Measurements from ENCODE around the gene LRCH1.

The LRCH1 gene

GRCh38 chr13:46632176-46632575 lies 79.2 kb downstream of the LRCH1 start:
- H3K4me1 Mint-ChIP-seq: peaks cover 60% of the 10 kb centered on the region
- ATAC-seq (replicated peaks; ENCODE audit: extremely low read depth, poor library complexity, severe bottlenecking): no peak
- no peaks in the 10 kb centered on the region for H3K36me3 Mint-ChIP-seq (ENCODE audit: insufficient read depth)
- no peak for DNase-seq (ENCODE audit: low spot score in 2 of 2)
- no peak overlapping the region for H3K27ac Mint-ChIP-seq (ENCODE audit: low read depth)
- no peaks in the 10 kb centered on the region for H3K9me3 Mint-ChIP-seq
- H3K4me3 Mint-ChIP-seq: no peak overlapping the region
- no peaks in the 10 kb centered on the region for H3K27me3 Mint-ChIP-seq

GRCh38 chr13:46633416-46633815 lies 80.4 kb downstream of the LRCH1 start:
- peaks cover 55% of the 10 kb centered on the region for H3K4me1 Mint-ChIP-seq
- H3K27ac Mint-ChIP-seq (ENCODE audit: low read depth): no peak overlapping the region
- no peaks in the 10 kb centered on the region for H3K36me3 Mint-ChIP-seq (ENCODE audit: insufficient read depth)
- no peaks in the 10 kb centered on the region for H3K27me3 Mint-ChIP-seq
- no peak for ATAC-seq (replicated peaks; ENCODE audit: extremely low read depth, poor library complexity, severe bottlenecking)
- H3K9me3 Mint-ChIP-seq: no peaks in the 10 kb centered on the region
- no peak for DNase-seq (ENCODE audit: low spot score in 2 of 2)
- H3K4me3 Mint-ChIP-seq: no peak overlapping the region

GRCh38 chr13:46636451-46636850 lies 83.5 kb downstream of the LRCH1 start:
- Mint-ChIP-seq H3K27ac (ENCODE audit: low read depth) (no peak overlapping the region), H3K36me3 (ENCODE audit: insufficient read depth) (no peaks in the 10 kb centered on the region), H3K9me3 (no peaks in the 10 kb centered on the region), H3K4me3 (no peak overlapping the region), H3K27me3 (no peaks in the 10 kb centered on the region), H3K4me1 (peaks cover 53% of the 10 kb centered on the region)
- ATAC-seq (replicated peaks; ENCODE audit: extremely low read depth, poor library complexity, severe bottlenecking) (no peak), DNase-seq (ENCODE audit: low spot score in 2 of 2) (no peak)

DNA sequence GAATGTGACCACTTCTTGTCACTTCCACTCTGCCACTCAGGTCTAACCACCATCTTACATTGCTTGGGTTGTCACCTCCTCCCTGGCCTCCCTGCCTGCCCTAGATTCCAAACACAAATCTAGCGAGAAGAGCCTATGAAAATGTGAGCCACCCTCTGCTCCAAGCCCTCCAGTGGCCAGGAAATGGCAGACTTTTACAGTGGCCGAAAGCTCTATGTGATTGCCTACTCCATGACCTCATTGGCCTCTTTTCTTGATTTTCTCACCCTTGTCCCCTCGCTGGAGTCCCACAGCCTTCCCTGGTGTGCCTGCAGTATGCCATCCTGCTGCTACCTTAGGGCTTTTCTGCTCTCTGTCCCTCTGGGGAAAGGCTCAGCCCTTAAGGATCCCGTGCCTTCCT lies 84.2 kb downstream of the LRCH1 start:
- H3K36me3 Mint-ChIP-seq (ENCODE audit: insufficient read depth): no peaks in the 10 kb centered on the region
- peaks cover 59% of the 10 kb centered on the region for H3K4me1 Mint-ChIP-seq
- no peaks in the 10 kb centered on the region for H3K9me3 Mint-ChIP-seq
- H3K27me3 Mint-ChIP-seq: no peaks in the 10 kb centered on the region
- H3K4me3 Mint-ChIP-seq: no peak overlapping the region
- H3K27ac Mint-ChIP-seq (ENCODE audit: low read depth): peak overlapping the region; percentile 13
- ATAC-seq (replicated peaks; ENCODE audit: extremely low read depth, poor library complexity, severe bottlenecking) (no peak), DNase-seq (ENCODE audit: low spot score in 2 of 2) (no peak)

DNA sequence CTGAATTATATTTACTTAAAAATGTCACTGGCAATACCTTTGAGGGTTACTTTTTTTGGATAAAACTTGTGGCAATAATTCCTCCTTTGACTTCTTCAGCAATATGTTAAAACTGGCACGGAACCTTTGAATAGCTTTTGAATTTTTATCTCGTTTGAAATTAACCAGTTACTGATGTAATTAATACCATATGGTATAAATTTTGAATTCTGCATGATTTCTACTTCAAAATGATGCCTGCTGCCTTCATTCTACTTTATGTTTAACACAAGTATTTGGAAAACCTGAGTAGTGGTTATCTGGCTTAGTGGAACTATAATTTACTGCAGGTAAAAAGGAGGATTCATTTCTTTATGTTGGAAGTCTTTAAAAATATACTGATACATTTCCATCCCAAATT lies 85.3 kb downstream of the LRCH1 start:
- Mint-ChIP-seq H3K9me3 (no peaks in the 10 kb centered on the region), H3K27ac (ENCODE audit: low read depth) (no peak overlapping the region), H3K27me3 (no peaks in the 10 kb centered on the region), H3K4me1 (peaks cover 63% of the 10 kb centered on the region), H3K36me3 (ENCODE audit: insufficient read depth) (no peaks in the 10 kb centered on the region), H3K4me3 (no peak overlapping the region)
- no peak for ATAC-seq (replicated peaks; ENCODE audit: extremely low read depth, poor library complexity, severe bottlenecking)
- no peak for DNase-seq (ENCODE audit: low spot score in 2 of 2)

DNA sequence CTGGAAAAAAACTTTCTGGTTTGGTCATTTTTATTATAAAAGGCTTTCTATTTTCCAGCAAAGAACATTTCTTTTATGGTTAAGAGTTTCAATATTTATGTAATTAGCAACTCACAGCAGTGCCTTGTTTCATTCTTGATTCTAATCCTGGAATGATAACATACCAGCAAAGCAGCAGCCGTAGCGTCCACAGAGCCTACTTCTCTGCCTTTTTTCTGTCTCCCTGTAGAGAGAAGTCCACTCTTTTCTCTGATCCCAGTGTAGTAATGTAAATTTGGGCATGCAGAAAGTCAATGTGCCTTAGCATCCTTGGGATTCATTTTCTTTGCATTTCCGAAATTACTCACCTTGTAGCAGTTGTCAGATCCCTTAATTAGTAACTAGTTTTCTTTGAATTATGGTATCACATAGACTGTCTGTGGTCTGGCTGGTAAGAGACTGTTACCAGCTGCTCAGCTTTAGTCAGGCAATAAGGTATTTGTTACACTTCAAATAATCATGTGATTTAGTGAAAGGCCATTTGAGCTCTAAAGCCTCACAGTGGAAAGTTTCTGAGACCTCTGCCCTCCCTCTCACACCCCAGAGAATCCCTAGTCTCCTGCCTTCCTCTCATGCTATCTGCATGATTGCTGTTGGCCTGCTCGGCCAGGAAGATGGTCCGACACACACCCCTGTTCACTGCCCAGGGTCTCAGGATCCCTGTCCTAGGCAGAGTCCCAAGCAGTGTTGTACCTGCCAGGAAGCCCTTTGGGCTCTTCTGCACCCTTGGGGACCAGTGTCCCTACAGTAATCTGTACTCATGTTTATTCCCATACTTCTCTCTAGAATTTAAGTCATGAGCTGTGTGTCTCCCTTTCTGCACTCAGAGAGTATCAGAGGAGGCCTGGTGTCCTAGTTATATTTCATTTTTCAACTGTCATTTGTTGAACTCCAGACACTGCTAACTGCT lies 86.3 kb downstream of the LRCH1 start:
- Mint-ChIP-seq H3K4me1 (peaks cover 64% of the 10 kb centered on the region), H3K4me3 (no peak overlapping the region), H3K9me3 (no peaks in the 10 kb centered on the region), H3K36me3 (ENCODE audit: insufficient read depth) (no peaks in the 10 kb centered on the region), H3K27me3 (no peaks in the 10 kb centered on the region), H3K27ac (ENCODE audit: low read depth) (no peak overlapping the region)
- no peak for ATAC-seq (replicated peaks; ENCODE audit: extremely low read depth, poor library complexity, severe bottlenecking)
- no peak for DNase-seq (ENCODE audit: low spot score in 2 of 2)

- no peak for ATAC-seq (replicated peaks; ENCODE audit: extremely low read depth, poor library complexity, severe bottlenecking)
Observed at GRCh38 chr13:46640843-46641242, 87.9 kb downstream of the LRCH1 start.

DNA sequence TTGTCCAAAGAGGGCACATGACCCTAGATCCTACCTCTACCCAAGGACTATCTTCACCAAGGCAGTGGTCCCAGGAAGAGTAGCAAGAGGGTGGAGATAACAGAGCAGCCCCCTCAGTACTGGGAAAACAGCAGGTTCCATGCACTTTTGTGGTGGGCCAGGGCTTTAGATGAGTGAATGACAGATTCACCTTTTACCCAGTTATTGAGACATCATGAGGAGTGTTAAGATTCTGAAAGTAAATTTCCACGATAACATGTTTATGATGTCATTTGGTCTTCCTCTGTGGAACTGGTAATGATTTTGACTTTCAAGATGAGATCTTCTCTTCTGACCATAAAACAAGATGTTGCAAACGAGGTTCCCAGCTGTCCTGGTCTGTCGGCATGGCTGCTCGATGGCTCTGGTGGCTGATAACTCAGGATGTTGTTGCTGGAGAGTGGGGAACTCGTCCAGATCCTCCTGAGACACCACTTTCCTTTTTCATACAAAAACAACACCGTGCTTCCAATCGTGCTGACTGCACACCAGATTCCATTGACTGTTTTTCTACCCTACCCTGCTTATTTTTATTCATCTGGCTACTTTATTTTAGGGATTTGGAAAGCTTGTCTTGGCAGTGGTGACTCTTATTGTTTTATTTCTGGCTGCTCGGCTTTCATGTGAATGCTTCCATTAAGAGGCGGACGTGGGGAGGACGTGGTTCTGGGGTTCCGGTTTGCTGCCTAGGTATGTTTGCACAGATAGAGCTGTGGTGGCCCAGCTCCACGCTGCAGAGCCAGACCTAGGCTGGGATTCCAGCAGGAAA lies 88.5 kb downstream of the LRCH1 start:
- DNase-seq (ENCODE audit: low spot score in 2 of 2) (no peak), ATAC-seq (replicated peaks; ENCODE audit: extremely low read depth, poor library complexity, severe bottlenecking) (no peak)
- no peaks in the 10 kb centered on the region for H3K27me3 Mint-ChIP-seq
- no peaks in the 10 kb centered on the region for H3K36me3 Mint-ChIP-seq (ENCODE audit: insufficient read depth)
- H3K27ac Mint-ChIP-seq (ENCODE audit: low read depth): peak overlapping the region; percentile 65
- H3K4me3 Mint-ChIP-seq: no peak overlapping the region
- peaks cover 50% of the 10 kb centered on the region for H3K4me1 Mint-ChIP-seq
- H3K9me3 Mint-ChIP-seq: no peaks in the 10 kb centered on the region

More at GRCh38 chr13:46640843-46641242, 87.9 kb downstream of the LRCH1 start:
- no peak for DNase-seq (ENCODE audit: low spot score in 2 of 2)
- Mint-ChIP-seq H3K4me3 (no peak overlapping the region), H3K27ac (ENCODE audit: low read depth) (peak overlapping the region; percentile 65), H3K4me1 (peaks cover 55% of the 10 kb centered on the region), H3K36me3 (ENCODE audit: insufficient read depth) (no peaks in the 10 kb centered on the region), H3K9me3 (no peaks in the 10 kb centered on the region), H3K27me3 (no peaks in the 10 kb centered on the region)

- no peak for ATAC-seq (replicated peaks; ENCODE audit: extremely low read depth, poor library complexity, severe bottlenecking)
- H3K9me3 Mint-ChIP-seq: no peaks in the 10 kb centered on the region
- no peak for DNase-seq (ENCODE audit: low spot score in 2 of 2)
- H3K27ac Mint-ChIP-seq (ENCODE audit: low read depth): no peak overlapping the region
- no peaks in the 10 kb centered on the region for H3K36me3 Mint-ChIP-seq (ENCODE audit: insufficient read depth)
- no peaks in the 10 kb centered on the region for H3K27me3 Mint-ChIP-seq
- peaks cover 44% of the 10 kb centered on the region for H3K4me1 Mint-ChIP-seq
- no peak overlapping the region for H3K4me3 Mint-ChIP-seq
Observed at GRCh38 chr13:46642254-46642653, 89.3 kb downstream of the LRCH1 start.

DNA sequence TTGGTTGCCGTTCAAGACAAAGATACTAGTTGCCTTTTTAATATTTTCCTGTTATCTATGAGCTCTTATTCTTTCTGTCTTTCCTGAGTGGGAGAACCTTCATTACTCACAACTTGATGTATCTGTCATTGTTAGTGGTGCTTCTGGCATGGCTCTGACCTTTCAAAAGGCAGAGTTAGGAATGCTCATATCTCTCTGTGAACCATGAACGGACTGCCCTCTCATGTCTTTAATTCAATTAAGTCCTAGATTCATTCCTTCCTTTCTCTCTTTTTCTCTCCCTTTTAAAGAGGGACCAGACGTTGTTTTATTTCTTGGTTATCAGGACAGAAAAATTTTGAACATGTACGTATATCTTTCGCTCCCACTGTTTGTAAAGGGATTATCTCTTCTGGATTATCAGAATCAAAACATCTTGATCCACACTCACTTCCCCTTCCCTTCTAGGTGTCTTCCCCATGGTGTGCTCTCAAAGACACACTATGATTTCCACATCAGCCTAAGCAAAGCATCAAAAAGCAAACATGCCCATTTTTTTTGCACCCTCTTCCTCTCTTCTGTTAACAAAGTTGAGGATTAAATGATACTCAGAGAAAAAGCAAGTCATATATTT lies 90.3 kb downstream of the LRCH1 start:
- H3K9me3 Mint-ChIP-seq: no peaks in the 10 kb centered on the region
- H3K4me3 Mint-ChIP-seq: no peak overlapping the region
- no peaks in the 10 kb centered on the region for H3K36me3 Mint-ChIP-seq (ENCODE audit: insufficient read depth)
- ATAC-seq (replicated peaks; ENCODE audit: extremely low read depth, poor library complexity, severe bottlenecking) (no peak), DNase-seq (ENCODE audit: low spot score in 2 of 2) (no peak)
- H3K27ac Mint-ChIP-seq (ENCODE audit: low read depth): no peak overlapping the region
- no peaks in the 10 kb centered on the region for H3K27me3 Mint-ChIP-seq
- H3K4me1 Mint-ChIP-seq: peaks cover 48% of the 10 kb centered on the region

DNA sequence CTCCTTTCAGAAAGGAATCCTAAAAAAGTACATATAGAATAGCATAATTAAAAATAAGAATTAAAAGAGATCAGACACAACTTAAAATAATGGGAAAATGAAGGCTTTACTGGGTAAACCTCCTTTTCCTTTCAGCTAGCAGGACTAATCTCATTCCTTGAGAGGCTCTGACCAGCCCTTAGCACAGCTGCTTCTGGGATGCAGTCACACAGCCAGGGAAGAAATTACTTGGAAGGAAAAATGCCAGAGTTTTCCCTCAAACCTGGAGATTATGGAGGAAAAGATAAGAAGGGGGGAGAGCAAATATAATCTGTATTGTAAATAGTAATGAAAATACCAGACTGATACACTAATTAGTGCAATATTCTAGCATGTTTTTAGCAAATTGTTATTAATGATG lies 91.8 kb downstream of the LRCH1 start:
- DNase-seq (ENCODE audit: low spot score in 2 of 2) (no peak), ATAC-seq (replicated peaks; ENCODE audit: extremely low read depth, poor library complexity, severe bottlenecking) (no peak)
- Mint-ChIP-seq H3K27ac (ENCODE audit: low read depth) (no peak overlapping the region), H3K36me3 (ENCODE audit: insufficient read depth) (no peaks in the 10 kb centered on the region), H3K4me1 (peaks cover 55% of the 10 kb centered on the region), H3K27me3 (no peaks in the 10 kb centered on the region), H3K4me3 (no peak overlapping the region), H3K9me3 (no peaks in the 10 kb centered on the region)

DNA sequence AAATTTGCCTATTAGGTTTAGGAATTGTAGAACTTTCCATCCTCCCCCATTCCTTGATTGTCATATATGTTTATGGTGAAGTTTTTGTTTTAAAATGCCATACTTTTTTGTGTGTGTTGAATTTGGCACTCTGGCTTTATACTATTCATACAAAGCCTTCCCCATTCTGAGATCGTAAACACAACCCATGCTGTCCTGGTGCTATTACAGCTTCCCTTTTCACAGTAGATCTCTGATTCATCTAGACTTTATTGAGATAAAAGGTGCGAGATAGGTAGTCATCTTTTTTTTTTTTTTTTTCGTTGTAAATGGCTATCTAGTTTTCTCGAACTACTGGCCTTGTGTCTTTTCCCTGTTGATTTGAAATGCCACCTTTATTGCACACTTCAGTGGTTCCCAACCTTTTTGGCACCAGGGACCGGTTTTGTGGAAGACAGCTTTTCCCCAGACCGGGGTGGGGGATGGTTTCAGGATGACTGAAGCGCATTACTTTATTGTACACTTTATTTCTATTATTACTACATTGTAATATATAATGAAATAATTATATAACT lies 94.6 kb downstream of the LRCH1 start:
- no peak for ATAC-seq (replicated peaks; ENCODE audit: extremely low read depth, poor library complexity, severe bottlenecking)
- peaks cover 32% of the 10 kb centered on the region for H3K4me1 Mint-ChIP-seq
- no peak overlapping the region for H3K4me3 Mint-ChIP-seq

More for the DNA sequence above, 94.6 kb downstream of the LRCH1 start:
- no peak for DNase-seq (ENCODE audit: low spot score in 2 of 2)
- H3K27ac Mint-ChIP-seq (ENCODE audit: low read depth): no peak overlapping the region
- no peaks in the 10 kb centered on the region for H3K27me3 Mint-ChIP-seq
- H3K36me3 Mint-ChIP-seq (ENCODE audit: insufficient read depth): peaks cover 4% of the 10 kb centered on the region
- H3K9me3 Mint-ChIP-seq: no peaks in the 10 kb centered on the region

All from central memory CD8-positive, alpha-beta T cell (primary cell).